ENCODE results near the gene TRAPPC14.
A peak's percentile ranks its signal among the peaks of the same experiment; 100 is the strongest.
"Not testable (repeated sequence)": the region's sequence is repeated elsewhere in the genome, so short reads cannot be mapped to it uniquely, and the experiment has no call there.

The TRAPPC14 gene

GRCh38 chr7:100158229-100159098 lies at the start of gene TRAPPC14:
TRAPPC14 (minus strand) TSS chr7:100158723; CDS start chr7:100158499, 224 bp downstream.
- DNase-seq (ENCODE audit: low read depth, low spot score): peak; percentile 74

DNA sequence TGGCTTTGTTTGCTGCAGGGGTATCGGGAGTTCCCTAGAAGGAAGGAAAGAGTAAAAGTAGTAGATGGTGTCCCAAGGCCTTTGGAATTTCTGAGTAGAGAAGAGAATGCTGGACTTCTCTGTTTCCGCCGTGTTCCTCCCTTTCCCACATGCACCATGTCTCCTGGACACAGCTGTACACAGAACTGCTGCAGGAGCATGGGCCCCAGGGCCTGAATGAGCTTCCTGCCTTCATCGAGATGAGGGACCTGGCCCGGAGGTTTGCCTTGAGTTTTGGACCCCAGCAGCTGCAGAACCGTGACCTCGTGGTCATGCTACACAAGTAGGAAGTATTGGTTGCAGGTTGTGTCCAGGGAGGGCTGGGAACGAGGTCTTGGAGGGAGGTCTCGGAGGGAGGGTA lies 45.9 kb upstream of the TRAPPC14 start:
- DNase-seq (ENCODE audit: low read depth, low spot score): no peak

DNA sequence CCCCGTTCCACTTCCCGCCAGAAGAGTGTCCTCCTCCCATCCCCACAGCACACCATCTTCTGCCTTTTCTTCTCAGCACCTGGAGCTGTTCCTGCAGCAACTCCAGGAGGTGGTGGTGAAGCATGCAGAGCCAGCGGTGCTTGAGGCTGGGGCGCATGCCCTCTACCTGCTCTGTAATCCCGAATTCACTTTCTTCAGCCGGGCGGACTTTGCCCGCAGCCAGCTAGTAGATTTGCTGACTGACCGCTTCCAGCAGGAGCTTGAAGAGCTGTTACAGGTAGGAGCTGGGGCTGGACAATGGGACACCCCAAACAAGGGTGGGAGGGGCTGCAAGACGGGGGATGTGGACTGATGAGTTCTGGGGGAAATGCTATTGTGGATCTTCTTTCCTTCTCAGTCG lies 42.2 kb upstream of the TRAPPC14 start:
- no peak for DNase-seq (ENCODE audit: low read depth, low spot score)

GRCh38 chr7:100198266-100198665 lies 39.7 kb upstream of the TRAPPC14 start:
- no peak for DNase-seq (ENCODE audit: low read depth, low spot score)

DNA sequence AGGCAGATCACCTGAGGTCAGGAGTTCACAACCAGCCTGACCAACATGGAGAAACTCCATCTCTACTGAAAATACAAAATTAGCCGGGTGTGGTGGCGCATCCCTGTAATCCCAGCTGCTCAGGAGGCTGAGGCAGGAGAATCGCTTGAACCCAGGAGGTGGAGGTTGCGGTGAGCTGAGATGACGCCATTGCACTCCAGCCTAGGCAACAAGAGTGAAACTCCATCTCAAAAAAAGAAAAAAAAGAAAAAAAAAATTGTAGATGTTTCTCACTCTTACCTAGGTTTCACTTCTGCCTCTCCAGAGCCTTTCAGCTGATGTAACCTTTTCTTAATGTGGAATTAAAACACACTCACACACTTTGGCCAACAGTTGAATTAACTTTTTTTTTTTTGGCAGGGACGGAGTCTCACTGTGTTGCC lies 37.4 kb upstream of the TRAPPC14 start:
- DNase-seq (ENCODE audit: low read depth, low spot score): not testable (repeated sequence)

DNA sequence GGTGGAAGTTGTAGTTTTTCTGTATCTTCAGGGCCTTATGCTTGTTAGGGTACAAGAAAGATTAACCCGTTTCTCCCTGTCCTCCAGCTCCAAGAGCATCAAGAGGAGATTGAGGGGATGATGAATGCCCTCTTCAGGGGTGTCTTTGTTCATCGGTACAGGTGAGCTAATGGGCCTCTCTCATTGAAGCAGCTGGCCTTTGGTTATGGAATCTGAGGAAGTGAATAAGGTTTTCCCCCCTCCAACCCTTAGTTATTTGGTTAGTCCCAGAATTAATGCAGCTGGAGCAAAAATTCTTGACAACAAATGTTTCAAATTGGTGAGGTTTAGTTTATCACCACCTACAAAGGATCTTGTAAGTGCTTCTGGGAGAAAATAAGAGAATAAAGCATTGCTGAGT lies 36.7 kb upstream of the TRAPPC14 start:
- DNase-seq (ENCODE audit: low read depth, low spot score): no peak

DNA sequence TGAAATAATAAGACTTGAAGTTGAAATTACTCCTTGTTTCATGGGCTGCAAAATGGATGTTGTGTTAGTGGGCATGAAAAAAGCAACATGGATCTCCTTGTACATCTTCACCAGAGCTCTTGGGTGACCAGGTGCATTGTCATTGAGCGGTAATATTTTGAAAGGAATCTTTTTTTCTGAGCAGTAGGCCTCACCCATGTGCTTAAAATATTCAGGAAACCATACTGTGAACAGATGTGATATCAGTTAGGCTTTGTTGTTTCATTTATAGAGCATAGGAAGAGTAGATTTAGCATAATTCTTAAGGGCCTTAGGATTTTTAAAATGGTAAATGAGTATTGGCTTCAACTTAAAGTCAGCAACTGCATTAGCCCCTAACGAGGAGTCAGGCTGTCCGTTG lies 34.4 kb upstream of the TRAPPC14 start:
- no peak for DNase-seq (ENCODE audit: low read depth, low spot score)

- DNase-seq (ENCODE audit: low read depth, low spot score): not testable (repeated sequence)
These were observed 33.8 kb upstream of the TRAPPC14 start for GRCh38 chr7:100192281-100192862.

- no peak for DNase-seq (ENCODE audit: low read depth, low spot score)
These were observed 33.3 kb upstream of the TRAPPC14 start for GRCh38 chr7:100191775-100192174.

- no peak for DNase-seq (ENCODE audit: low read depth, low spot score)
These were observed 31.7 kb upstream of the TRAPPC14 start for GRCh38 chr7:100190048-100190711.

GRCh38 chr7:100189061-100189460 lies 30.5 kb upstream of the TRAPPC14 start:
- no peak for DNase-seq (ENCODE audit: low read depth, low spot score)

- no peak for DNase-seq (ENCODE audit: low read depth, low spot score)
These were observed 27.2 kb upstream of the TRAPPC14 start for GRCh38 chr7:100185726-100186125.

DNA sequence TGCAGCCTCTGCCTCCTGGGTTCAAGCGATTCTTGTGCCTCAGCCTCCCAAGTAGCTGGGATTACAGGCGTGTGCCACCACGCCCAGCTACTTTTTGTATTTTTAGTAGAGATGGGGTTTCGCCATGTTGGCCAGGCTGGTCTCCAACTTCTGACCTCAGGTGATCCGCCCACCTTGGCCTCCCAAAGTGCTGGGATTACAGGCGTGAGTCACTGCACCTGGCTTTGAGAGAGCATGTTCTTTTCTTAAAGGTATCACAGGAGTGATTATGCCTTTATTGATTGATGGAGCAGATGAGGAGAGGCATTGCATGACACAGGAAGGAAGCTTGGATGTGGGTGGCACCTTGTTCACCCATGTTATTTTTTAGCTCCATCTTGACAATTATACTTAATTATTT lies 24.6 kb upstream of the TRAPPC14 start:
- not testable (repeated sequence) for DNase-seq (ENCODE audit: low read depth, low spot score)

- not testable (repeated sequence) for DNase-seq (ENCODE audit: low read depth, low spot score)
These were observed 24.1 kb upstream of the TRAPPC14 start for GRCh38 chr7:100182616-100183015.

DNA sequence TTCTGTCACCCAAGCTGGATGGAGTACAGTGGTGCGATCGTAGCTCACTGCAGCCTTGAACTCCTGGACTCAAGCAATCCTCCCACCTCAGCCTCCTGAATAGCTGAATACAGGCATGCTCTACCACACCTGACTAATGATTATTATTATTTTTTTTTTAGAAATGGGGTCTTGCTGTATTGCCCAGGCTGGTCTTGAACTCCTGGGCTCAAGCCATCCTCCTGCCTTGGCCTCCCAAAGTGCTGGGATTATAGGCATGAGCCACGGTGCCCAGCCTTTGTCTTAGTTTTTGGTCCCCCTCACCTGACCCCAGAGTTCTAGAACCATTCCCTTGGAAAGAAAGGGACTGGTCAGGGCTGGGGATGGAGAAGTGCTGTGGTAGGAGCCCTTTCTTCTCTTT lies 21.6 kb upstream of the TRAPPC14 start:
- not testable (repeated sequence) for DNase-seq (ENCODE audit: low read depth, low spot score)

DNA sequence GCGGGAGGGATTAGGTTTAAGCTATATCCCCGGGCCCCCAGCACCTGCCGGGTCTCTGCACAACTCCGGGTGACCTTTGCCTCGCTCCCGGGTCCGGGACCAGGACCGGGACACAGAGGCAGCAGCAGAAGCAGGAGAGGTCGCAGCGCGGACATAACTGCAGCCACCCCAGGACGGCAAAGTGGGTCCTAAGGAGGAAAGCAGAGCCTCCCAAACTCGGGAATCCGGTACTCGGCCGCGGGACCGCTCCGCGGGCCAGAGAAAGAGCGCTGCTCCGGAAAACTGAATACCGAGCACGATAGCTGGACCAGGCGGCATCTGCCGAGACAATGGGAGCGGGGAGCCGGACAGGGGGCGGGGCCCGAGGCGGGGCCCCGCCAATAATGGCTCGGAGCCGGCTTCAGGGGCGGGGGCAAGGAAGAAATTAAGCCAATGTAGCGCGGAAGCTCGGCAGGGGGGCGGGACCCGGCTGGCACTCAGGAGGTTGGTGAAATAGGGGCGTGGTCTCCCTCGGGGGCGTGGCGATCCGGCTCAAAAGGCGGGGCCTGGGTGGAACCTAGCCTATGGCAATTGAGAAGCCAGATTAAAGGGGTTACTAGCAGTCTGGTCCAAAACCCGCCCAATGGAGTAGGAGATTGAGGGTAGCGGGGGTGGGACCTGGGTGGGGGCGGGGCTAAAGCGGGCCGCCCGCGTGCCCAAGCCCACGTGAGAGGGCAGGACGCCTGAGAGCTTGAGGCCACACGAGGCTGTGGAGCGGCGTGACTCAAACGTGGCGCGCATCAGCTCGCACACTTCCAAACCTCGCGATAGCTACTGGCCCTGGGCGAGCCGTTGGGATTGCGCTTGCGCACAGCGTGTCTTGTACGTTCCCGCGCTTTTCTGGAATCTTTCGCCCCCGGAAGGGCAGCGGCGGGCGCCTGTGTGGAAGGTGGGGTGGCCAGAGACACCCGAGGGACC lies 18.8 kb upstream of the TRAPPC14 start, which contains the start of the genes GPC2 and STAG3:
Gene GPC2, minus strand, starts transcription at position 337 of the 957 bp plus-strand sequence. Its CDS starts 182 bp downstream, at position 155.
Gene STAG3, plus strand, starts transcription at position 874 of the 957 bp plus-strand sequence. CDS start 2,639 bp downstream, outside the sequence.
- peak; percentile 79 for DNase-seq (ENCODE audit: low read depth, low spot score)

- no peak for DNase-seq (ENCODE audit: low read depth, low spot score)
These were observed 17.8 kb upstream of the TRAPPC14 start for GRCh38 chr7:100176096-100177044.

DNA sequence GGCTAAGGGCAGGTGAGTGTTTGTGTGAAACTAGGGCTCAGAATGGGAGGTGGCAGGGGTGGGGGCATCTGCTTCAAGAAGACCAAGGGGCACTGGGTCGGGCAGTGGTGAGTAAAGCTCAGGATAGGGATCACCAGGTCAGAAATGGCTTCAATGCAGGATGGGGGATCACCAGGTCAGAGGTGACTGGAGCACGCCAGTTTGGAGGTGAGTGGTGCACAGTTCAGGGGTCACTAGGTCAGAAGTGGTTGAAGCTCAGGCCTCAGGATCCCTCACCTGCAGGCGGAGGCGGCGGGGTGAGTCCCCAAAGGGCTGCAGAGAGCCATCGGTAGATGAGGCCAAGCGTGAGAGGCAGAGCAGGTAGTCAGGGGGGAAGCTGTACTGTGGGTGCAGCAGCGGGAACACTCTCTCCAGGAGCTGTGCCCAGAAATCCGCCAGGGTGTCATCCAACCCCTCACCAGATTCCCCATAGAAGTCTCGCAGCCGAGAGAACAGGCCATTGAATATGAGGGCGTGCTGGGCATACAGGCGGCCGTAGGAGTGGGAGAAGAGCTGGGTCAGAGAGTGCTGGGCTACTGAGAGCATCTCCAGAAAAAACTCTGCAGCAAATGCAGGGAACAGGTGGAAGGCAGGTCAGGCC lies 16.9 kb upstream of the TRAPPC14 start:
- no peak for DNase-seq (ENCODE audit: low read depth, low spot score)

DNA sequence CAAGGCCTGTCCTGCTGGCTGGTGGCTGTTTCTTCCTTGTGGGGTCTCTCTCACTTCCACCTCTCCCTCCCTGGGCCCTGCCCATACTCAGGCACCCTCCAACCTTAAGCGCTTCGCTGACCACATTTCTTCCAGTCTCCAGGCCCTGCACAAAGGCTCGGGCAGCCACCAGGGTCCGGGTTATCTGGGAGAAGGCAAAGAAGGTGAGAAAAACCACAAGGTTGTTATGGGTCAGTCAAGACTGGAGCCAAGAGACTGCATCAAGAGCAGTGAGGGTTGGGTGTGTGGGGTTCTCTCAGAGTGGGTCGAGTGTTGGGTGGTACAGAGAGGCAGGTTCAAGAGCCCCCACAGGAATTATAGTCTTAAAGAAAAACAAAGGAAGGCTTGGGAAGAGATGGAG lies 16.1 kb upstream of the TRAPPC14 start:
- no peak for DNase-seq (ENCODE audit: low read depth, low spot score)

Measured in iPS DF 19.7 (cell line).